Adrenal gland (tissue), 5 donors: ENCODE measurements around the gene XPNPEP3.

ENCODE experiments used
- CTCF ChIP-seq, 6 experiments: fragments of 450-650 bp in 4 of 6; fragments of 200-600 bp in 2 of 6; sonication (generic) in 1 of 6; IDR thresholded peaks; 1 replicate in 5 of 6; 2 replicates in 1 of 6; pipeline versions ENCODE4 v1.5.1 to v1.8.0; 2016 to 2021; ENCODE audit warnings: antibody characterized with exemption in 6 of 6, mild to moderate bottlenecking in 2 of 6, moderate library complexity in 1 of 6
- POLR2A ChIP-seq, 2 donors: fragments of 450-650 bp; IDR thresholded peaks; one replicate each; pipeline ENCODE4 v1.6.1; 2017; ENCODE audit warnings: antibody characterized with exemption in 2 of 2, mild to moderate bottlenecking in 2 of 2, moderate library complexity in 1 of 2
- donor health status: DM: no; HTN: no; CAD: no.

GRCh38 chr22:40875111-40875510 is 18.2 kb downstream of the XPNPEP3 start:
- TF ChIP-seq CTCF (IDR thresholded peaks at IDR 0.05) (no peak), POLR2A (IDR thresholded peaks at IDR 0.05) (no peak)
